HG03135 (cell line): Measurements from ENCODE around the gene KLRF2.
"Not testable (repeated sequence)": the region's sequence is repeated elsewhere in the genome, so short reads cannot be mapped to it uniquely, and the experiment has no call there.

Experiments
- ATAC-seq: cut with Tn5 transposase; IDR thresholded peaks from one replicate; pipeline ENCODE4 v1.9.1; 2021; ENCODE audit warnings: mild to moderate bottlenecking, moderate library complexity; ENCODE audit not compliant: unreplicated experiment

KLRF2 gene

GRCh38 chr12:9881246-9881645 lies at the start of gene KLRF2:
TSS of gene KLRF2 (plus strand) at chr12:9881489. CDS start at chr12:9881596, 107 bp downstream.
- ATAC-seq: no peak

GRCh38 chr12:9831720-9832119 lies 49.6 kb upstream of the KLRF2 start:
- ATAC-seq: no peak

- no peak for ATAC-seq
Measured at GRCh38 chr12:9843407-9843806, 37.9 kb upstream of the KLRF2 start.

- ATAC-seq: no peak
Measured at GRCh38 chr12:9848899-9849298, 32.4 kb upstream of the KLRF2 start.

- no peak for ATAC-seq
Measured at GRCh38 chr12:9851050-9851449, 30.2 kb upstream of the KLRF2 start.

- no peak for ATAC-seq
Measured at GRCh38 chr12:9851927-9852326, 29.4 kb upstream of the KLRF2 start.

GRCh38 chr12:9856151-9856550 lies 25.1 kb upstream of the KLRF2 start:
- ATAC-seq: no peak

- no peak for ATAC-seq
Measured at GRCh38 chr12:9856894-9857293, 24.4 kb upstream of the KLRF2 start.

GRCh38 chr12:9858135-9858534 lies 23.2 kb upstream of the KLRF2 start:
- ATAC-seq: no peak

- no peak for ATAC-seq
Measured at GRCh38 chr12:9864913-9865675, 16.2 kb upstream of the KLRF2 start.

- no peak for ATAC-seq
Measured at GRCh38 chr12:9866860-9867269, 14.4 kb upstream of the KLRF2 start.

GRCh38 chr12:9867531-9867930 lies 13.8 kb upstream of the KLRF2 start:
- ATAC-seq: no peak

- no peak for ATAC-seq
Measured at GRCh38 chr12:9868311-9868801, 12.9 kb upstream of the KLRF2 start.

GRCh38 chr12:9868951-9869306 lies 12.4 kb upstream of the KLRF2 start:
- ATAC-seq: no peak

- peak; percentile 39 for ATAC-seq
Measured at GRCh38 chr12:9869307-9870161, 11.8 kb upstream of the KLRF2 start, which contains the start of gene CLEC2B. TSS of gene CLEC2B (minus strand) at chr12:9869354.

- no peak for ATAC-seq
Measured at GRCh38 chr12:9870286-9870866, 10.9 kb upstream of the KLRF2 start.

- ATAC-seq: no peak
Measured at GRCh38 chr12:9872162-9872561, 9.1 kb upstream of the KLRF2 start.

- no peak for ATAC-seq
Measured at GRCh38 chr12:9872742-9873141, 8.5 kb upstream of the KLRF2 start.

GRCh38 chr12:9876120-9876519 lies 5.2 kb upstream of the KLRF2 start:
- ATAC-seq: not testable (repeated sequence)

GRCh38 chr12:9880532-9881078 lies 684 bp upstream of the KLRF2 start:
- no peak for ATAC-seq

- ATAC-seq: no peak
Measured at GRCh38 chr12:9881988-9882387, 699 bp downstream of the KLRF2 start.
